Ureter (tissue), 1 donor: ENCODE results near the gene PHLPP2. TPM values are rescaled to one million over a fixed set of nuclear protein-coding genes. Genes with fewer than 3 reads are reported as not detected.
A peak's percentile ranks its signal among the peaks of the same experiment; 100 is the strongest.

Experiments used
- DNase-seq: peaks from one replicate; pipeline ENCODE4 v3.0.0-alpha.2; 2020; ENCODE audit warnings: low spot score
- total RNA-seq: library from RNA; stranded (reverse); gene quantifications from one replicate; pipeline ENCODE4 v1.2.4, GENCODE V29; 2023
- donor health status: DM: yes; HTN: yes; CAD: no.

PHLPP2 gene
- 8.2 TPM for total RNA-seq

GRCh38 chr16:71724320-71724751 is at the start of gene PHLPP2:
Gene PHLPP2, minus strand, starts transcription at chr16:71724701. Its CDS starts 9,906 bp downstream, at chr16:71714795.
- no peak for DNase-seq

DNA sequence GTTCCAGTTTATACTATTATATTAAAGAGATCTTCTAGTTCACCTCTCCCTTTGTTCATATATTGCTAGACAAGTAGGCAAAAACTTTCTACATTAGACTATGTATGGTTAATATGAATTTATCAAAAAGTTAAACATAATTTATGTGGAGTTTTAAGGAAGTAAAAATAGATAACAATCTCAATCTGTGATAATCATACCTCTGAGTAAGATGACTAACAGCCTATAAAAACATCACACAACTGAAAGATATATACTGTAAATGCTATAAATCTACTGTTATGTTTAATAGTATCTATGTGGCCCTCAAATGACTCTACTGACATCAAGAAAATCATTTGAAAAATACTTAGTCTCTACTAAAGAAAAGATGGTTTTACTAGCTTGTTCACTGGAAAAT is 47.1 kb upstream of the PHLPP2 start:
- DNase-seq: no peak

- DNase-seq: no peak
Measured at GRCh38 chr16:71769222-71769621, 44.7 kb upstream of the PHLPP2 start.

- no peak for DNase-seq
Measured at GRCh38 chr16:71767060-71767900, 42.8 kb upstream of the PHLPP2 start.

DNA sequence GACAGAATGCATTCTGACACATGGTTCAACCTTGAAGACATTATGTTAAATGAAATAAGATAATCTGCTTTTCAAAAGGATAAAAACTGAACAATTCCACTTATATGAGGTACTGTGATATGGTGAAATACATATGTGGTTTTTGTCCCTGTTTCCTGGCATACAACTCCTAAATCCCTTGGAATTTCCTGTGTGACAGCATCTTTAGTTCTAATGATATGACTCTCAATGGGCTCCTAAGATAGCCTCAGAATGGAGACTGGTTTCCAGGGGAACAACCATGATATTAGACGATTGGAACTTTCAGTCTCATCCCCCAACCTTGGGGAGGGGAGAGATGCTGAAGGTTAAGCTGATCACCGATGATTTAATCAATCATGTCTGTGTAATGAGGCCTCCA is 37.7 kb upstream of the PHLPP2 start:
- DNase-seq: no peak

DNA sequence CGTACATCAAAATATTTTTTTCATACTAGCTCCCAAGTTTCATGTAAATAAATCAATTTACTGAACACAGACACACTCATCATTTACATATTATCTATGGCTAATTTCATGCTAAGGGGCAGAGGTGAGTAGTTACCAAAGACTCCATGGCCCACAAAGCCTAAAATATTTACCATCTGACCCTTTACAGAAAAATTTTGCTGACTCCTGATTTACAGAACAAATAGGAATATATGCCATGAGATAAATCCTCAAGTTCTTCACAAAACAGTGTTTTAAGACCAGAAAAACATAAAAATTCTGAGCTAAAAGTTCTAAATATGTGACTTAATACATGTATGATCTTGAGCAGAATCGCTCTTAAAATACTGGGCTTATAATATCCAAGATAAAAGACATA is 36.6 kb upstream of the PHLPP2 start:
- no peak for DNase-seq

GRCh38 chr16:71758293-71758760 is 33.8 kb upstream of the PHLPP2 start:
- no peak for DNase-seq

DNA sequence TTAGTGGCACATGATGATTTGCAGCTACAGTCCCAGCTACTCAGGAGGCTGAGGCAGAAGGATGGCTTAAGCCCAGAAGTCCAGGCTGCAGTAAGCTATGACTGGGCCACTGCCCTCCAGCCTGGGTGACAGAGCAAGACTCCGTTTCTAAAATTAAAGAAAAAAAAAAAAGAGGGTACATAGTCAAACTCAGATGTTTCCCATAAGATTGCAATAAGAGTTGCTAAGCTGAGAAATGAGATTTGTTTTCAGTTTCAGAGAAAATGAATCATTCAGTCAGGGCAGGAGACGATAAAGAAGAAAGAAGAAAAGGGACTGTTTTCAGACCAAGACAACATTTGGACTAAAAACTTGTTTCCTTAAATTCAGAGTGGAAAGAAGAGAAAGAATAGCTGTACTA is 30.2 kb upstream of the PHLPP2 start:
- DNase-seq: no peak

DNA sequence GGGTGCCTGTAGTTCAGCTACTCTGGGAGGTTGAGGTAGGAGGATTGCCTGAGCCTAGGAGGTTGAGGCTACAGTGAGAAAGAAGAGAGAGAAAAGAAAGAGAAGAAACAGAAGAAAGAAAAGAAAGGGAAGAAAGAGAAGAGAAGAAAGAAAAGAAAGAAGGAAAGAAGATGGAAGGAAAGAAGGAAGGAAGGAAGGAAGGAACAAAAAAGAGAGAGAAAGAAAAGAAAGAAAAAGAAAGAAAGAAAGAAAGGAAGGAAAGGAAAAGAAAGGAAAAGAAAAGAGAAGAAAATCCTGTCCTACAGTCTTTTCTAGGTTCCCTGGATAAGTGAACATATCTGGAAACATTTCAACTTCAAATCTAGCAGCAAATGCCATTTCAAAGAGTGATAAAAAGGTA is 29.6 kb upstream of the PHLPP2 start:
- DNase-seq: no peak

- no peak for DNase-seq
Measured at GRCh38 chr16:71748226-71748625, 23.7 kb upstream of the PHLPP2 start.

DNA sequence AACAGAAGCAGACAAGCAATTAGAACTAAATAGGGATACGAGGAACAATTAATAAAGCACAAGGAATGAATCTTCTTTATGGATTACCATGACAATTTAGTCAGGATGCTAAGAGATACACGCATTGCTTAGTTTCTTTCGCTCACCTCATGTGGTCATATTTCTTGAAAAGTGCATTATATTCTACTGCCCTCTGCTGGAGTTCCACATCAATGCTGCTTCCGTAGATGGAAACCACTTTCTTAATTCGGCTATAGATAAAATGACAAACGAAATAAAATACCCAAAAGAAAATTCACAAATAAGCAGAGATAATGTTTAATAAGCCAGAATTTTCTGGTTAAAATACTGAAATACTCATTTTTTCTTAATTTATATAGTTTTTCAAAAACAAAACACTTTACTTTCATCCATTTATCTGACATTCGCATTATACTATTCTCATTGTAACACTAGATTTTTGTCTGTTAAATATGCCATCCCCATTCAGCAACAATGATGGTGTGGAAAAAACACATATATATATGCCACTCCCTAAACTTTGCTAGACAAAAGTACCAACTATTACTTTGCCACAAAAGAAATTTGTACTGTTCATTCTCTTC is 22.0 kb upstream of the PHLPP2 start:
- DNase-seq: no peak

- DNase-seq: no peak
Measured at GRCh38 chr16:71738855-71739254, 14.4 kb upstream of the PHLPP2 start.

DNA sequence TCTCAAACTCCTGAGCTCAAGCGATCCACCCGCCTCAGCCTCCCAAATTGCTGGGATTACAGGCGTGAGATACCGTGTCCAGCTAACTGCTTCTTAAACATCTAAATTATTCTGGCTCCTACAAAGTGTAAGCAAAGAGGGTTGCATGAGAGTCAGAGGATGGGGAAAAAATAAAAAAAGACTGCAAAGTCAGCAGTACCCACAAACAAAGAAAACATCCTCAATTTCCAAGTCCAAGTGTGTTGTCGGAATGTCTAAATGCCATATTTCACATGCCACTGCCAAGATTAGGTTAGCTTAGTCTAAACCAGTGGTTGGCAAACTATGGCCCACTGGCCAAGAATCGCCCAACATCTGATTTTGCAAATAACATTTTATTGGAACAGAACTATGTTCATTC is 13.0 kb upstream of the PHLPP2 start:
- no peak for DNase-seq

- DNase-seq: no peak
Measured at GRCh38 chr16:71734511-71734910, 10.0 kb upstream of the PHLPP2 start.

- no peak for DNase-seq
Measured at GRCh38 chr16:71732587-71732986, 8.1 kb upstream of the PHLPP2 start.

- DNase-seq: no peak
Measured at GRCh38 chr16:71727551-71728324, 3.2 kb upstream of the PHLPP2 start.

DNA sequence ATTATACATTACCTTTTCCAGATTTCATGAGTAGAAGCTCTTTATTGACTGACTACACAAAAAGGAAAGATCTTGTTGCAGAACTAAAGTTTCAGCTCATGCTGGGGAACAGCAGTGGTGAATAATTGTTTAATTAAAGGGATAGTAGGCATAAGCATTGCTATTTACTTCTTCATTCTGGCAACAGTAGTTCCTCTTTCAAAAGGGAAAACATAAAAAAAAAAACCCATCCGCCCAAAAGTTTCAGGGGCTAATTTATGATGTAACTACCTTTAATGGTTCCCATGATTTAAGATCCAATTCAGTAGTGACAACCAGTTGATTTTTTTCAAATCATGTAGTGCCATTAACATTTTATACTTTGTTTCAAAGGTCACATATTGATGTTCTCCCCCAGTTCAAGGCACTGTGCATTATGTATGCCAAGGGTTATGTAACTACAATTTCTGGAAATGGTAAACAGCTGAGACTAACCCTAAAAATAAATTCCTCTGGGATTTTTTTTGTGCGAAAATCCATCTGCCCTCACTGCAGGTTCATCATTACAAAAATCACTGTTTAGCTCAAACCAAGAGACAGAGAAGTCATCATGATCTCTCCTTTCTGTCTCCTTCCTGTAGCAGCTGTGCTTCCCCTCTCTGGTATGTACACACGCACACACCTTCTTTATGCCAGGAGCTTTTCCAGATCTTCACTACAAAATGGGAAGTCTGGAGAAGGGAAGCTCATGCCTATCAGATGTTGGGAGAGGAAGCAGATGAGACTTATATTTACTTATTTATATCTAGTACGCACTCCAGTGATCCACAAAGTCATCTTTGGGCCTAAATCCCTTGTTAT is 2.2 kb upstream of the PHLPP2 start:
- no peak for DNase-seq

DNA sequence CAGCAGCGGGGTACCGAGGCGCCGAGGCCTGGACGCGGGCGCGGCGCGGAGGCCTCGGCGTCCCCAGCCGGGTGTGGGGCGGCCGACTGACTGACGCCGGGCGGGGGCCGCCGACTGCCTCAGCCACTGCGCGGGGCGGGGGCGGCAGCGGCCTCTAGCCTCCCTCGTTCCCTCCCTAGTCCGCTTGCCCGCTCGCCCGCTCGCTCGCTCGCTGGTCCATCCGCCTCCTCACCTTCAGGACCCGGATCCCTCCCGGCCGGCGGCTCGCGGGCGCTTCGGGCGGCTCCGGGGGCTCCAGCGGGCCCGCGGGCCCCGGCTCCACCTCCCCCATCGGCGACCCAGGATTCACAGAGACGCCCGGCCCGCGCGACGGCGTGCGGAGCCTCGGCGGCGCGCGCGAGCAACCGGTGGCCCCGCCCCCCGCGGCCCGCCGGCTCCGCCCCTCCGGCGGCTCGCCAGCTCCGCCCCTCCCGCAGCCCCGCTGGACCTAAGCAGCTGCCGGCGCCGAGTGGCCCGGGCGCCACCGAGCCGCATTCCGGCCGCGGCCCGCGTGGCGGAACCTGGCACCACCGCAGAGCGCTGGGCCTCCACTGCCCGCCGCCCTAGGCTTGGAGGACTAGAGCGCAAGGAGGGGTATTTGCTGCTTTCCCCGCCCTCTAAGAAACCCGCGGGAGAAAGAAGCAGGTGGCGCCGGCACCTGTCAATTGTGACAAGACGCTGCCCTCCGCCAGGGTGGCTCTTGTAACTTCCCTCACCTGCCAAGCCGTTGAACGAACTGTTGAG is 773 bp downstream of the PHLPP2 start:
- DNase-seq: peak; percentile 71

GRCh38 chr16:71722801-71723536 is 1.5 kb downstream of the PHLPP2 start:
- DNase-seq: peak; percentile 56
